Activated naive CD4-positive, alpha-beta T cell treated with anti-CD3 and anti-CD28 coated beads, Interleukin-2, amount 50 U/mL, for 72 hours (primary cell): ENCODE results near the gene KCNG3. TPM values are rescaled to one million over a fixed set of nuclear protein-coding genes. Genes with fewer than 3 reads are reported as not detected.
"Not testable (repeated sequence)": the region's sequence is repeated elsewhere in the genome, so short reads cannot be mapped to it uniquely, and the experiment has no call there.

Experiments used
- ATAC-seq, 2 donors: fragments of 150-1000 bp; cut with Tn5 transposase; 2 replicates each; pipeline ENCODE4 v1.10.0; 2021; ENCODE audit warnings: mild to moderate bottlenecking in 2 of 2, moderate library complexity in 2 of 2
- DNase-seq, 2 donors: peaks; one replicate each; pipeline ENCODE4 v3.0.0; 2021 to 2022; ENCODE audit warnings: low spot score in 2 of 2
- H3K27ac Mint-ChIP-seq, 2 donors: one replicate each; pipeline ENCODE4 v1.8.0; 2022; ENCODE audit warnings: mild to moderate bottlenecking in 2 of 2, mixed read lengths in 2 of 2
- H3K36me3 Mint-ChIP-seq, 2 donors: one replicate each; pipeline ENCODE4 v1.8.0; 2022; ENCODE audit warnings: mixed read lengths in 2 of 2
- H3K9me3 Mint-ChIP-seq, 2 donors: one replicate each; pipeline ENCODE4 v1.8.0; 2022; ENCODE audit warnings: mixed read lengths in 2 of 2
- total RNA-seq, 2 donors: library from RNA; stranded (reverse); gene quantifications; one replicate each; pipeline ENCODE4 v1.2.3, GENCODE V29; 2022

KCNG3 gene
- total RNA-seq, 2 donors from 2014 or later, result 0.27 to 0.60 TPM

DNA sequence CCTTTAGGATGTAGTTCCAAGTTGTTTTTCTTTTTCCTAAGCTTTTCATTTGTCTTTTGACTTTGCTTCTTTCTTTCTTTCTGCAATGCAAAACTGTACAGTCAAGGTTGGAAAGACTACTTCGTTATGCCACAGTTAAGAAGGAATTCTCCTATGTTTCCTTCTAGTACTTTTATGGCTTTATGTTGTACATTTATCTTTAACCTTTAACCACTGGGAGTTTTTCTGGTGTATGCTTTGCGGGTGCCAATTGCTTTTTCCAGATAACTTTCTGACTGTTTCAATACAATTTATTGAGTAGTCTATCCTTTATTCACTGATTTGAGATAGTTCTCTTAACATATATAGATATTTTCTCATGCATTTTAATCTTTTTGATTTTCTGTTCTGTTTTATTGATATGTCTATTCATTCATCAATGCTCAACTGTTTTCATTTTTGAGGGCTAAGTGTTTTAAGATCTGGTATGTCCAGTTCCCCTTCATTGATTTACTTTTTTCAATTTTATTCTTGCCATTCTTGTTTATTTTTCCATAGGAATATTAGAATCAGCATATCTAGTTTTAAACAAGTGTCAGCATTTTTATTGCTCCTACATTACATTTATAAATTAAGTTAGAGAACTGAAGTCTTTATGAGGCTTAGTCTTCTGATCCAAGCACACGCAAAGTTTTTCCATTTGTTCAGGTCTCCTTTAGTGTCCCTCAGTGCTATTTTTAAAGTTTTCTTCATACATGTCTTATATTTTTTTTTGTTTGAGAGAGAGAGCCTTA is 82.9 kb downstream of the KCNG3 start:
- Mint-ChIP-seq H3K9me3 (peaks cover 5 to 20% of the 10 kb centered on the region in 2 donors), H3K27ac (no peak overlapping the region), H3K36me3 (peaks cover 17 to 22% of the 10 kb centered on the region in 2 donors)
- ATAC-seq (no peak), DNase-seq (no peak)

DNA sequence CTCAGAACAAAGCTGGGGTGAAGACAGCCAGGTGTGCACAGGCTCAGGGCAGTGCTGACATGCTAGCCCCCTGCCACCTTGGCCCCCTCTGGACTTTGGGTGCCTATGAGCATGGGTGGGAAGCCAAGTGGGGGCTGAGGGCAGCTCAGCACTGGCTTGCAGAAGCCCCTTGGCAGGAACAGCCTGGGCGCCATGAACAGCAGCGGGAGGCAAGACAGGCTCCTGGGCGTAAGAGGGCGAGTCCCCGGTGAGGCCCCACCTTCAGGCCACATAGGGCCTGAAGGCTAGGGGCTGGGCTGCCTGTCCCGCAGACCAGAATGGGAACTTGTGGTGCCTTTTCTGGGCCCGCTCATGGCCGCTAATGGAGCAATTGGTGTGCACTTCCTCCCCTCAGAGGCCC is 85.8 kb downstream of the KCNG3 start:
- Mint-ChIP-seq H3K9me3 (peaks cover 0 to 6% of the 10 kb centered on the region in 2 donors), H3K27ac (no peak overlapping the region), H3K36me3 (no peaks in the 10 kb centered on the region)
- no peak for DNase-seq
- no peak for ATAC-seq

DNA sequence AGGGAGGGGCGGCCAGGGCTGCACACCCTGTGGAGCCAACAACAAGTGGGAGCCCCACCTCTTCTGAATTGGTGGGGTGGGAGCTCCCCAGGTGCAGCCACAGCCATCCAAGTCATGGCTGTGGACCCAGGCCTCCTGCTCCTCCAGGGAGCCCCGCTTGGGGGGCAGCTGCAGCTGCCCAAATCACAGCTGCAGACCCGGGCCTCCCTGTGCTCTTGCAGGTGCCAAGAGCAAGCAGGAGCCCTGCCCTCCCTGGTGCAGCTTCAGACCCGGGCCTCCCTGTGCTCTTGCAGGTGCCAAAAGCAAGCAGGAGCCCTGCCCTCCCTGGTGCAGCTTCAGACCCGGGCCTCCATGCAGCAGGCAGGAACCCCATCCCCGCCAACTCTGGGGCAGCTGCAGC is 86.3 kb downstream of the KCNG3 start:
- DNase-seq, result no peak
- Mint-ChIP-seq H3K9me3 (peaks cover 0 to 6% of the 10 kb centered on the region in 2 donors), H3K27ac (no peak overlapping the region), H3K36me3 (no peaks in the 10 kb centered on the region)
- ATAC-seq, result no peak

DNA sequence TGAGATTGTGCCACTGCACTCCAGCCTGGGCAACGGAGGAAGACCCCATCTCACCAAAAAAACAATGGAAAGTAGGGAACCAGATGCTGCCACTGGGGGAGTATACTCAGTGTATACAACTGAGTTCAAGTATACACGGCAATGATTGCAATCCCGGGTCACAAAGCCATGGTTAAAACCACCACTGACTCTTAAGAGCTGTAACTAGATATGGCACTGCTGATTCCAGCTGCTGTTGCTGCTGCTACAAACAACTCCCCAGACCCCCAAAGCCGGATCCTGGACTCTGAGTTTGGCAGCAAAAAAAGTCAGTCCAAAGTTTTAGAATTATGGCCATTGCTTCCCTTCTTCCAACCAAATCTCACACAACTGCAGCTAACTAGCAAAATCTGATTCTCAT is 89.1 kb downstream of the KCNG3 start:
- Mint-ChIP-seq H3K36me3 (no peaks in the 10 kb centered on the region), H3K27ac (no peak overlapping the region), H3K9me3 (peaks cover 0 to 2% of the 10 kb centered on the region in 2 donors)
- DNase-seq (no peak), ATAC-seq (no peak)

DNA sequence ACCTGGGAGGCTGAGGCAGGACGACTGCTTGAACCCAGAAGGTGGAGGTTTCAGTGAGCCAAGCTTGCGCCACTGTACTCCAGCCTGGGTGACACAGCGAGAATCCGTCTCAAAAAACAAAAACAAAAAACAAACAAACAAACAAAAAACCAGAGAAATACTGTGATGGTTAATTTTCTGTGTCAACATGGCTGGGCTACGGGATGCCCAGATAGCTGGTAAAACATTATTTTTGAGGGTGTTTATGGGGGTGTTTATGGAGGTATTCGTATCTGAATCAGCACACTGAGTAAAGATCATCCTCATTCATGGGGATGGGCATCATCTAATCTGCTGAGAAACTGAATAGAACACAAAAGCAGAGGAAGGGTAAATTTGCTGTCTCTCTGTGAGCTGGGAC is 92.0 kb downstream of the KCNG3 start:
- no peak for ATAC-seq
- Mint-ChIP-seq H3K9me3 (no peaks in the 10 kb centered on the region), H3K27ac (no peak overlapping the region), H3K36me3 (no peaks in the 10 kb centered on the region)
- no peak for DNase-seq

DNA sequence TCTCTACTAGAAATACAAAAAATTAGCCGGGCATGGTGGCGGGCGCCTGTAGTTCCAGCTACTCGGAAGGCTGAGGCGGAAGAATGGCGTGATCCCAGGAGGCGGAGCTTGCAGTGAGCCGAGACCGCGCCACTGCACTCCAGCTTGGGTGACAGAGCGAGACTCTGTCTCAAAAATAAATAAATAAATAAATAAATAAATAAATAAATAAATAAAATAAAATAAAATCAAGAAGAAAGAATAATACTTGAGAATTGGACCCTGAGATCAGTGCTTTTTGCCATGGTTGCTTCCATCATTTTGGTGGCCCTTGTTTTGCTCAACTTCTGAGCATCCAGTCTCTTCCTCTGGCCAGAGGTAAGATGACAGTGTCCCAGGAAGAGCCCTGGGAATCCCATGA is 95.7 kb downstream of the KCNG3 start:
- not testable (repeated sequence) for H3K36me3 Mint-ChIP-seq, ATAC-seq, H3K9me3 Mint-ChIP-seq, H3K27ac Mint-ChIP-seq, DNase-seq

DNA sequence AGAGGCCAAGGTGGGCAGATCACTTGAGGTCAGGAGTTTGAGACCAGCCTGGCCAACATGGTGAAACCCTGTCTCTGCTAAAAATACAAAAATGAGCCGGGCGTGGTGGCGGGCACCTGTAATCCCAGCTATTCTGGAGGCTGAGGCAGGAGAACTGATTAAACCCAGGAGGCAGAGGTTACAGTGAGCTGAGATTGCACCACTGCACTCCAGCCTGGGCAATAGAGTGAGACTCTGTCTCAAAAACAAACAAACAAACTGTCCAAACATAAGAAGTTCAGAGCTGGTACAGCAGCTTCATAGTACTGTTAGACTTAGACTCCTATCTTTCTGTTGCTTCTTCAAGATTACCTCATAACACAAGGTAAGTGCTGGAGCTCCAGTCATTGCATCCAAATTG is 100.5 kb downstream of the KCNG3 start:
- ATAC-seq, H3K9me3 Mint-ChIP-seq, H3K36me3 Mint-ChIP-seq, H3K27ac Mint-ChIP-seq, DNase-seq: not testable (repeated sequence)

DNA sequence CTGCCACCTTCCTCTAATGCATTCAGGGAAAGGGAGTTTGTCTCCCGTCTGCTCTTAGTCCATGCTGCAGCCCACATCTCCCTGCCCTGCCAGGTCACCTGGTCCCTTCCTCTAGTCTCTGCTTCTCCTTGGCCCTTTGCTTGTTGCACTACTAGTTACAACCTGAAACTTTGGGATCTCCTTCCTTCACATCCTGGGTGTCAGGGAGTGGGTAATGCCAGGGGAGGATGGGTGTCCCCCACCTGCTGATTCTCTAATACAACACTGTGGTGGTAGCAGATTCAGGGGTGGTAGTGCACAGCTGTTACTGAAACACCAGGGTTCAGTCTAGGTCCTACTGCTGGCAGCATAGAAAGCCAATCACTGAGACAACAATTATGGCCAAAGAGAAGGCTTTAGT is 101.6 kb downstream of the KCNG3 start:
- H3K36me3 Mint-ChIP-seq, result no peaks in the 10 kb centered on the region
- DNase-seq (no peak), ATAC-seq (no peak)
- no peaks in the 10 kb centered on the region for H3K9me3 Mint-ChIP-seq
- H3K27ac Mint-ChIP-seq, result peak overlapping the region in 1 of 2 donors; percentile 56

Other genes with a start within 250 kb of the KCNG3 start
- gene COX7A2L, start 132.8 kb downstream of the KCNG3 start, total RNA-seq, result 100 to 1,000 TPM in 1 of 2 donors, 10 to 100 TPM in 1; 82.8 to 122 TPM
- gene MTA3, start 74.7 kb upstream of the KCNG3 start, total RNA-seq, result 10 to 100 TPM; 30.1 to 44.1 TPM